Esophagus muscularis mucosa (tissue), 4 donors: ENCODE results near the gene HSD11B1. TPM values are rescaled to one million over a fixed set of nuclear protein-coding genes. Genes with fewer than 3 reads are reported as not detected.

Experiments
- DNase-seq: peaks from one replicate; pipeline ENCODE4 v3.0.0-alpha.2; 2017; ENCODE audit errors: extremely low spot score
- H3K27ac ChIP-seq, 4 donors: fragments of 200-600 bp; sonication (generic); replicated peaks in 1 of 4; 1 replicate in 3 of 4; 2 replicates in 1 of 4; pipeline ENCODE4 v1.5.1; 2016 to 2019; ENCODE audit warnings: mild to moderate bottlenecking in 1 of 4
- H3K27me3 ChIP-seq, 4 donors: fragments of 200-600 bp; sonication (generic); one replicate each; pipeline versions ENCODE4 v1.5.1 to v1.6.0; 2016 to 2019
- H3K36me3 ChIP-seq, 4 donors: fragments of 200-600 bp; sonication (generic); one replicate each; pipeline ENCODE4 v1.5.1; 2016 to 2019
- H3K4me1 ChIP-seq, 4 donors: fragments of 200-600 bp; sonication (generic); one replicate each; pipeline ENCODE4 v1.5.1; 2016 to 2019
- H3K4me3 ChIP-seq, 4 donors: fragments of 200-600 bp; sonication (generic); 1 replicate in 2 of 4; 2 replicates in 2 of 4; pipeline ENCODE4 v1.5.1; 2016 to 2019; ENCODE audit warnings: mild to moderate bottlenecking in 4 of 4, moderate library complexity in 1 of 4
- H3K9me3 ChIP-seq, 4 donors: fragments of 200-600 bp; sonication (generic); 1 replicate in 3 of 4; 2 replicates in 1 of 4; pipeline ENCODE4 v1.5.1; 2016 to 2019
- CTCF ChIP-seq, 3 experiments: fragments of 200-600 bp in 2 of 3; fragments of 450-650 bp in 1 of 3; sonication (generic) in 2 of 3; IDR thresholded peaks; one replicate each; pipeline ENCODE4 v1.5.1; 2017 to 2019; ENCODE audit warnings: antibody characterized with exemption in 3 of 3, mild to moderate bottlenecking in 2 of 3, moderate library complexity in 1 of 3
- EP300 ChIP-seq: sonication (generic); formaldehyde crosslinking; IDR thresholded peaks from one replicate; pipeline ENCODE4 v1.6.1; 2017; ENCODE audit warnings: antibody characterized with exemption
- POLR2A ChIP-seq: fragments of 450-650 bp; IDR thresholded peaks from one replicate; pipeline ENCODE4 v1.6.1; 2017; ENCODE audit warnings: antibody characterized with exemption, moderate library complexity, mild to moderate bottlenecking, low read depth
- POLR2AphosphoS5 ChIP-seq, 2 donors: sonication (generic); formaldehyde crosslinking; IDR thresholded peaks; one replicate each; pipeline ENCODE4 v1.6.1; 2017; ENCODE audit warnings: antibody characterized with exemption in 2 of 2
- WGBS: methylation state at CpG from one replicate; pipeline ENCODE4 v1.1.5; 2018; 5-methylcytosine and 5-hydroxymethylcytosine counted together
- intact Hi-C: fragments of 100-400 bp; cut with DNase I; formaldehyde crosslinking; loops from one replicate; pipeline ENCODE4 v1.15.1; 2023
- total RNA-seq, 4 donors: library from RNA; depleted of rRNA; stranded (reverse); fragments of >200 nt; gene quantifications; one replicate each; pipeline versions ENCODE4 v1.1.0 to v1.2.1, GENCODE V29; 2016

The HSD11B1 gene
- total RNA-seq, 4 donors from 2014 or later: 5.0 to 17.2 (median 6.2) TPM

GRCh38 chr1:209675565-209676154, 29.0 kb upstream of the HSD11B1 start:
- WGBS: 5% methylated on average over 7 of the region's 34 CpGs
- H3K9me3 ChIP-seq: no peaks in the 10 kb centered on the region
- H3K4me1 ChIP-seq: peaks cover 30 to 39% (median 32%) of the 10 kb centered on the region in 4 donors
- DNase-seq: no peak
- H3K27me3 ChIP-seq: no peaks in the 10 kb centered on the region
- H3K27ac ChIP-seq: peak overlapping the region; percentile 32 to 63 (median 57)
- no peaks in the 10 kb centered on the region for H3K36me3 ChIP-seq
- peak overlapping the region; percentile 50 to 66 (median 55) for H3K4me3 ChIP-seq
- intact Hi-C loops: no loop called here
- TF ChIP-seq POLR2A (no peak), POLR2AphosphoS5 (IDR thresholded peaks at IDR 0.05) (no peak), EP300 (no peak), CTCF (IDR thresholded peaks at IDR 0.05) (no peak)

GRCh38 chr1:209678981-209679539, 25.6 kb upstream of the HSD11B1 start:
- intact Hi-C loops: no loop called here
- no peaks in the 10 kb centered on the region for H3K27me3 ChIP-seq
- H3K36me3 ChIP-seq: no peaks in the 10 kb centered on the region
- 99% methylated on average over 4 of the region's 4 CpGs for WGBS
- no peak overlapping the region for H3K27ac ChIP-seq
- H3K9me3 ChIP-seq: no peaks in the 10 kb centered on the region
- TF ChIP-seq POLR2A (no peak), EP300 (no peak), CTCF (IDR thresholded peaks at IDR 0.05) (no peak), POLR2AphosphoS5 (IDR thresholded peaks at IDR 0.05) (no peak)
- H3K4me1 ChIP-seq: peaks cover 20 to 27% (median 23%) of the 10 kb centered on the region in 4 donors
- no peak for DNase-seq
- no peak overlapping the region for H3K4me3 ChIP-seq

- intact Hi-C loops: loop anchor here (5.0 kb wide), 1 partner anchor 54 kb away; no protein-coding TSS in a partner anchor
- Histone ChIP-seq H3K27me3 (no peaks in the 10 kb centered on the region), H3K4me1 (peaks cover 0 to 5% (median 0%) of the 10 kb centered on the region in 4 donors), H3K27ac (no peak overlapping the region), H3K36me3 (no peaks in the 10 kb centered on the region), H3K4me3 (no peak overlapping the region), H3K9me3 (no peaks in the 10 kb centered on the region)
- 85% methylated on average over 4 of the region's 4 CpGs for WGBS
- TF ChIP-seq CTCF (IDR thresholded peaks at IDR 0.05): no peak
- TF ChIP-seq POLR2A: no peak
- DNase-seq: no peak
Measured at GRCh38 chr1:209685821-209686220, 18.8 kb upstream of the HSD11B1 start.

GRCh38 chr1:209686322-209686721, 18.3 kb upstream of the HSD11B1 start:
- TF ChIP-seq EP300: no peak
- no peak for TF ChIP-seq POLR2A
- no peak for TF ChIP-seq CTCF (IDR thresholded peaks at IDR 0.05)
- TF ChIP-seq POLR2AphosphoS5 (IDR thresholded peaks at IDR 0.05): no peak
- intact Hi-C loops: loop anchor here (5.0 kb wide), 1 partner anchor 54 kb away; no protein-coding TSS in a partner anchor

More at GRCh38 chr1:209686322-209686721, 18.3 kb upstream of the HSD11B1 start:
- H3K36me3 ChIP-seq: no peaks in the 10 kb centered on the region
- H3K4me3 ChIP-seq: no peak overlapping the region
- H3K27me3 ChIP-seq: no peaks in the 10 kb centered on the region
- H3K27ac ChIP-seq: no peak overlapping the region
- H3K4me1 ChIP-seq: peaks cover 0 to 5% (median 0%) of the 10 kb centered on the region in 4 donors
- WGBS: 75% methylated on average over 4 of the region's 4 CpGs
- H3K9me3 ChIP-seq: no peaks in the 10 kb centered on the region
- no peak for DNase-seq
